HT1080 (cell line): ENCODE data around the gene ANKRD23. TPM values are rescaled to one million over a fixed set of nuclear protein-coding genes. Genes with fewer than 3 reads are reported as not detected.
"Not testable (repeated sequence)": the region's sequence is repeated elsewhere in the genome, so short reads cannot be mapped to it uniquely, and the experiment has no call there.

Experiments used
- DNase-seq: peaks from one replicate; pipeline ENCODE4 v3.0.0-alpha.2; 2015; ENCODE audit warnings: low read depth
- total RNA-seq: library from RNA; depleted of rRNA; stranded (reverse); fragments of >200 nt; shearing (Covaris generic); gene quantifications from 2 replicates; pipeline ENCODE4 v1.2.3, GENCODE V29; 2014

ANKRD23 gene
- total RNA-seq, 1 experiment from 2014 or later: 0.26 TPM

GRCh38 chr2:96819128-96819875, 24.5 kb downstream of the ANKRD23 start:
- no peak for DNase-seq

GRCh38 chr2:96817882-96818281, 25.9 kb downstream of the ANKRD23 start:
- DNase-seq: no peak

GRCh38 chr2:96816836-96817702, 26.8 kb downstream of the ANKRD23 start:
- DNase-seq: no peak

GRCh38 chr2:96816127-96816835, 27.5 kb downstream of the ANKRD23 start, which contains the start of gene CNNM3:
Gene CNNM3, plus strand, starts transcription at chr2:96816268. Its CDS starts 10 bp downstream, at chr2:96816278.
- DNase-seq: peak; percentile 70

GRCh38 chr2:96815326-96816126, 28.3 kb downstream of the ANKRD23 start:
- peak; percentile 5 for DNase-seq

- no peak for DNase-seq
These were observed 30.2 kb downstream of the ANKRD23 start for GRCh38 chr2:96813656-96814055.

GRCh38 chr2:96811917-96812316, 31.9 kb downstream of the ANKRD23 start:
- DNase-seq: no peak

GRCh38 chr2:96810783-96811192, 33.0 kb downstream of the ANKRD23 start:
- DNase-seq: no peak

- no peak for DNase-seq
These were observed 33.7 kb downstream of the ANKRD23 start for GRCh38 chr2:96809951-96810782.

GRCh38 chr2:96809216-96809882, 34.5 kb downstream of the ANKRD23 start:
- DNase-seq: no peak

- DNase-seq: no peak
These were observed 35.5 kb downstream of the ANKRD23 start for GRCh38 chr2:96808176-96808837.

GRCh38 chr2:96807127-96807471, 36.7 kb downstream of the ANKRD23 start:
- DNase-seq: no peak

- DNase-seq: no peak
These were observed 37.2 kb downstream of the ANKRD23 start for GRCh38 chr2:96806468-96807126.

- not testable (repeated sequence) for DNase-seq
These were observed 37.9 kb downstream of the ANKRD23 start for GRCh38 chr2:96805946-96806345.

GRCh38 chr2:96804986-96805385, 38.8 kb downstream of the ANKRD23 start:
- DNase-seq: no peak

- DNase-seq: no peak
These were observed 41.1 kb downstream of the ANKRD23 start for GRCh38 chr2:96802721-96803120.

- DNase-seq: no peak
These were observed 41.8 kb downstream of the ANKRD23 start for GRCh38 chr2:96801786-96802595.
